HepG2 (cell line): ENCODE data around the gene GAREM1. TPM values are rescaled to one million over a fixed set of nuclear protein-coding genes. Genes with fewer than 3 reads are reported as not detected.

ENCODE experiments used
- BCL3 ChIP-seq: sonication (generic); formaldehyde crosslinking; IDR thresholded peaks from 2 replicates; pipeline ENCODE4 v1.5.1; 2020; ENCODE audit warnings: mild to moderate bottlenecking, missing genetic modification reagents, moderate library complexity
- CBFB ChIP-seq: sonication (generic); formaldehyde crosslinking; IDR thresholded peaks from 2 replicates; pipeline ENCODE4 v1.4.0; 2020; ENCODE audit warnings: missing genetic modification reagents
- CSRNP1 ChIP-seq: sonication (generic); formaldehyde crosslinking; IDR thresholded peaks from 2 replicates; pipeline ENCODE4 v1.8.1; 2023; ENCODE audit warnings: mild to moderate bottlenecking, missing genetic modification reagents
- ERF ChIP-seq: IDR thresholded peaks from 2 replicates; pipeline ENCODE4 v1.6.1; 2018; ENCODE audit warnings: missing biosample characterization, missing genetic modification reagents
- POGK ChIP-seq: sonication (generic); formaldehyde crosslinking; conservative IDR thresholded peaks from 2 replicates; pipeline ENCODE4 v1.8.0; 2022; ENCODE audit warnings: mild to moderate bottlenecking, moderate library complexity, missing genetic modification reagents
- ZNF781 ChIP-seq: sonication (generic); formaldehyde crosslinking; IDR thresholded peaks from 2 replicates; pipeline ENCODE4 v1.5.1; 2020; ENCODE audit warnings: borderline replicate concordance, mild to moderate bottlenecking, missing genetic modification reagents; ENCODE audit errors: not compliant biosample characterization
- ZNF782 ChIP-seq: sonication (generic); formaldehyde crosslinking; IDR thresholded peaks from 2 replicates; pipeline ENCODE4 v1.4.0; 2020; ENCODE audit warnings: missing genetic modification reagents, mild to moderate bottlenecking, borderline replicate concordance
- ZNF800 ChIP-seq: sonication (generic); formaldehyde crosslinking; IDR thresholded peaks from 2 replicates; pipeline ENCODE4 v1.4.0; 2020; ENCODE audit warnings: missing genetic modification reagents
- ZNF850 ChIP-seq: sonication (generic); formaldehyde crosslinking; conservative IDR thresholded peaks from 2 replicates; pipeline ENCODE4 v1.9.0; 2021; ENCODE audit warnings: mild to moderate bottlenecking, missing genetic modification reagents
- polyA plus RNA-seq, 8 experiments: library from polyadenylated mRNA; depleted of rRNA in 3 of 8; stranded (reverse) in 7 of 8; unstranded in 1 of 8; fragments of >200 nt; fragmentation: Illumina TruSeq in 4 of 8; extraction: Trizol in 4 of 8; gene quantifications; 2 replicates each; pipeline versions ENCODE4 v1.2.1 to v1.2.3, GENCODE V29; 2011 to 2016; ENCODE audit warnings: low read depth in 4 of 8, missing spikeins in 1 of 8, mixed read lengths in 1 of 8; ENCODE audit not compliant: insufficient read depth in 1 of 8
- total RNA-seq, 5 experiments: library from RNA; depleted of rRNA; stranded (reverse); fragments of >200 nt; fragmentation: Illumina TruSeq; extraction: Trizol; gene quantifications; 2 replicates each; pipeline ENCODE4 v1.2.3, GENCODE V29; 2016; ENCODE audit warnings: low read depth in 1 of 5

The GAREM1 gene
- total and polyA plus RNA-seq, 2 of the 13 experiments (the other 11 are each of a cell fraction or from before 2014, with no cell fraction given): 2.5 to 2.9 TPM

- TF ChIP-seq BCL3 (CRISPR knock-in tag) (no peak), ERF (CRISPR knock-in tag) (no peak), ZNF781 (CRISPR knock-in tag) (no peak), ZNF782 (CRISPR knock-in tag) (no peak), POGK (CRISPR knock-in tag) (no peak), CBFB (CRISPR knock-in tag) (no peak), ZNF800 (CRISPR knock-in tag) (no peak), CSRNP1 (CRISPR knock-in tag) (no peak), ZNF850 (CRISPR knock-in tag) (no peak)
- TF ChIP-seq, all 625 proteins: peak for 0
Observed at GRCh38 chr18:32318581-32318980, 152.1 kb downstream of the GAREM1 start (continued).
